ENCODE results near the gene HRH1.

HRH1 gene

GRCh38 chr3:11126653-11127052, 27.6 kb upstream of the HRH1 start:
- no peak overlapping the region for H3K4me3 ChIP-seq (ENCODE audit: low read depth, low read length)
- no peaks in the 10 kb centered on the region for H3K36me3 ChIP-seq (ENCODE audit: control insufficient read depth in 2 of 2, insufficient read depth in 1 of 2, low read length in 2 of 2)
- no peaks in the 10 kb centered on the region for H3K9me3 ChIP-seq (ENCODE audit: control insufficient read depth, insufficient read depth, low read depth, low read length)
- no peaks in the 10 kb centered on the region for H3K4me1 ChIP-seq (ENCODE audit: control insufficient read depth, insufficient read depth, low read length)
- CTCF ChIA-PET = interaction anchor here (1.2 kb wide), 1 partner anchor 9 kb away, joined by 3 read pairs; no protein-coding TSS in a partner anchor
- H3K27ac ChIP-seq (ENCODE audit: extremely low read depth, low read depth, low read length) = no peak overlapping the region
- TF ChIP-seq ZNF23 (tag by site-specific recombination; IDR thresholded peaks at IDR 0.05; ENCODE audit: borderline replicate concordance) = no peak
- no peak for TF ChIP-seq ZNF777 (tag by site-specific recombination; IDR thresholded peaks at IDR 0.05; ENCODE audit: borderline replicate concordance)
- no peak for TF ChIP-seq TCF7L2 (IDR thresholded peaks at IDR 0.05; ENCODE audit: borderline replicate concordance, low read depth, low read length)
- no peak for TF ChIP-seq PRDM1 (tag by site-specific recombination; IDR thresholded peaks at IDR 0.05)
- TF ChIP-seq ZNF654 (tag by site-specific recombination; IDR thresholded peaks at IDR 0.05; ENCODE audit: low read depth) = no peak
- no peak for TF ChIP-seq ZNF571 (tag by site-specific recombination; IDR thresholded peaks at IDR 0.05)
- no peak for TF ChIP-seq ZNF704 (tag by site-specific recombination; IDR thresholded peaks at IDR 0.05)
- no peak for TF ChIP-seq ZNF416 (tag by site-specific recombination; IDR thresholded peaks at IDR 0.05)
- no peak for TF ChIP-seq ZBTB17 (tag by site-specific recombination; IDR thresholded peaks at IDR 0.05)
- TF ChIP-seq SCRT1 (tag by site-specific recombination; IDR thresholded peaks at IDR 0.05; ENCODE audit: borderline replicate concordance) = no peak
- POLR2A ChIA-PET = no interaction called here

- H3K36me3 ChIP-seq (ENCODE audit: control insufficient read depth in 2 of 2, insufficient read depth in 1 of 2, low read length in 2 of 2) = no peaks in the 10 kb centered on the region
- POLR2A ChIA-PET = no interaction called here
- CTCF ChIA-PET = no interaction called here
- no peak overlapping the region for H3K4me3 ChIP-seq (ENCODE audit: low read depth, low read length)
- H3K27ac ChIP-seq (ENCODE audit: extremely low read depth, low read depth, low read length) = no peak overlapping the region
- no peaks in the 10 kb centered on the region for H3K9me3 ChIP-seq (ENCODE audit: control insufficient read depth, insufficient read depth, low read depth, low read length)
- no peaks in the 10 kb centered on the region for H3K4me1 ChIP-seq (ENCODE audit: control insufficient read depth, insufficient read depth, low read length)
- TF ChIP-seq ZNF202 (tag by site-specific recombination; IDR thresholded peaks at IDR 0.05; ENCODE audit: borderline replicate concordance) (no peak), ZSCAN30 (tag by site-specific recombination; IDR thresholded peaks at IDR 0.05) (no peak), ZNF146 (tag by site-specific recombination; IDR thresholded peaks at IDR 0.05) (no peak), ZNF555 (tag by site-specific recombination; conservative IDR thresholded peaks at IDR 0.05) (no peak), SP7 (tag by site-specific recombination; IDR thresholded peaks at IDR 0.05) (no peak), ZNF76 (tag by site-specific recombination; IDR thresholded peaks at IDR 0.05; ENCODE audit: borderline replicate concordance, low read depth) (no peak), ZNF404 (tag by site-specific recombination; IDR thresholded peaks at IDR 0.05) (no peak), ZNF792 (tag by site-specific recombination; IDR thresholded peaks at IDR 0.05) (no peak), ZNF580 (tag by site-specific recombination; IDR thresholded peaks at IDR 0.05) (no peak), ZNF416 (tag by site-specific recombination; IDR thresholded peaks at IDR 0.05) (no peak), KLF1 (tag by site-specific recombination; IDR thresholded peaks at IDR 0.05) (no peak), ZNF473 (tag by site-specific recombination; IDR thresholded peaks at IDR 0.05) (no peak), ZNF571 (tag by site-specific recombination; IDR thresholded peaks at IDR 0.05) (no peak), ZBTB48 (tag by site-specific recombination; IDR thresholded peaks at IDR 0.05) (no peak), OVOL3 (tag by site-specific recombination; IDR thresholded peaks at IDR 0.05) (no peak), ZNF148 (tag by site-specific recombination; IDR thresholded peaks at IDR 0.05; ENCODE audit: borderline replicate concordance) (no peak), ZNF24 (tag by site-specific recombination; IDR thresholded peaks at IDR 0.05) (no peak), ZBTB10 (tag by site-specific recombination; IDR thresholded peaks at IDR 0.05) (no peak)
These were observed 25.3 kb upstream of the HRH1 start for GRCh38 chr3:11128682-11129632.

Data from HEK293 (cell line).